Vagina (tissue), 2 donors: ENCODE results near the gene LILRA2. TPM values are rescaled to one million over a fixed set of nuclear protein-coding genes. Genes with fewer than 3 reads are reported as not detected.
"Not testable (repeated sequence)": the region's sequence is repeated elsewhere in the genome, so short reads cannot be mapped to it uniquely, and the experiment has no call there.

Experiments used
- DNase-seq, 2 donors: peaks; one replicate each; pipeline ENCODE4 v3.0.0-alpha.2; 2017; ENCODE audit errors: extremely low spot score in 2 of 2
- H3K27ac ChIP-seq: fragments of 200-600 bp; sonication (generic); one replicate; pipeline ENCODE4 v1.5.1; 2019
- H3K27me3 ChIP-seq: fragments of 200-600 bp; sonication (generic); one replicate; pipeline ENCODE4 v1.5.1; 2019
- H3K36me3 ChIP-seq, 2 donors: fragments of 200-600 bp; sonication (generic); one replicate each; pipeline ENCODE4 v1.5.1; 2017 to 2019
- H3K4me1 ChIP-seq: fragments of 200-600 bp; sonication (generic); one replicate; pipeline ENCODE4 v1.5.1; 2019
- H3K4me3 ChIP-seq, 2 donors: fragments of 200-600 bp; sonication (generic); 1 replicate in 1 of 2; 2 replicates in 1 of 2; pipeline ENCODE4 v1.5.1; 2016 to 2019
- H3K9me3 ChIP-seq: fragments of 200-600 bp; sonication (generic); one replicate; pipeline ENCODE4 v1.5.1; 2019
- CTCF ChIP-seq, 3 experiments: fragments of 450-650 bp in 2 of 3; fragments of 200-600 bp in 1 of 3; sonication (generic) in 1 of 3; IDR thresholded peaks; one replicate each; pipeline ENCODE4 v1.5.1; 2017 to 2019; ENCODE audit warnings: antibody characterized with exemption in 3 of 3, mild to moderate bottlenecking in 2 of 3, moderate library complexity in 2 of 3
- POLR2A ChIP-seq, 2 donors: fragments of 450-650 bp; IDR thresholded peaks; one replicate each; pipeline ENCODE4 v1.6.1; 2017; ENCODE audit warnings: antibody characterized with exemption in 2 of 2, mild to moderate bottlenecking in 2 of 2, moderate library complexity in 2 of 2
- POLR2AphosphoS5 ChIP-seq, 2 donors: sonication (generic); formaldehyde crosslinking; IDR thresholded peaks; one replicate each; pipeline ENCODE4 v1.9.0; 2017; ENCODE audit warnings: antibody characterized with exemption in 2 of 2, mild to moderate bottlenecking in 2 of 2, low read depth in 1 of 2; ENCODE audit not compliant: insufficient read depth in 1 of 2
- intact Hi-C: fragments of 100-400 bp; cut with DNase I; formaldehyde crosslinking; loops from one replicate; pipeline ENCODE4 v1.15.1; 2023
- small RNA-seq: library from RNA; depleted of rRNA; stranded (forward); fragments of <200 nt; gene quantifications from one replicate; pipeline ENCODE3, GENCODE V24; 2016
- total RNA-seq: library from RNA; depleted of rRNA; stranded (reverse); fragments of >200 nt; gene quantifications from one replicate; pipeline ENCODE4 v1.2.3, GENCODE V29; 2016

Gene LILRA2
- total RNA-seq, 1 donor from 2014 or later = not detected

GRCh38 chr19:54630782-54631181, 57.2 kb downstream of the LILRA2 start:
- Histone ChIP-seq H3K27ac (no peak overlapping the region), H3K4me1 (no peaks in the 10 kb centered on the region), H3K27me3 (no peaks in the 10 kb centered on the region), H3K36me3 (no peaks in the 10 kb centered on the region), H3K9me3 (no peaks in the 10 kb centered on the region), H3K4me3 (no peak overlapping the region)
- TF ChIP-seq CTCF (IDR thresholded peaks at IDR 0.05) = no peak
- no peak for TF ChIP-seq POLR2AphosphoS5 (IDR thresholded peaks at IDR 0.05; ENCODE audit: insufficient read depth in 1 of 2, low read depth in 1 of 2)
- no peak for TF ChIP-seq POLR2A (IDR thresholded peaks at IDR 0.05)
- no peak for DNase-seq
- intact Hi-C loops = no loop called here

GRCh38 chr19:54631489-54632337, 58.1 kb downstream of the LILRA2 start:
- DNase-seq, intact Hi-C loops, H3K27ac ChIP-seq, H3K27me3 ChIP-seq, H3K4me1 ChIP-seq, H3K36me3 ChIP-seq, H3K4me3 ChIP-seq, H3K9me3 ChIP-seq: not testable (repeated sequence)

- intact Hi-C loops, H3K27me3 ChIP-seq, H3K4me3 ChIP-seq: not testable (repeated sequence)
Observed at GRCh38 chr19:54632517-54632916, 58.9 kb downstream of the LILRA2 start.

GRCh38 chr19:54633401-54633800, 59.8 kb downstream of the LILRA2 start:
- no peak overlapping the region for H3K4me3 ChIP-seq
- H3K9me3 ChIP-seq = no peaks in the 10 kb centered on the region
- no peaks in the 10 kb centered on the region for H3K36me3 ChIP-seq
- H3K27ac ChIP-seq = no peak overlapping the region
- intact Hi-C loops = no loop called here
- H3K27me3 ChIP-seq = no peaks in the 10 kb centered on the region
- TF ChIP-seq POLR2AphosphoS5 (IDR thresholded peaks at IDR 0.05; ENCODE audit: insufficient read depth in 1 of 2, low read depth in 1 of 2) = no peak
- TF ChIP-seq CTCF (IDR thresholded peaks at IDR 0.05) = no peak
- no peaks in the 10 kb centered on the region for H3K4me1 ChIP-seq
- DNase-seq = no peak

More at GRCh38 chr19:54632517-54632916, 58.9 kb downstream of the LILRA2 start:
- not testable (repeated sequence) for H3K36me3 ChIP-seq, H3K4me1 ChIP-seq, H3K27ac ChIP-seq, DNase-seq, H3K9me3 ChIP-seq

- H3K4me3 ChIP-seq, H3K27ac ChIP-seq, H3K36me3 ChIP-seq, H3K4me1 ChIP-seq, DNase-seq, intact Hi-C loops, H3K9me3 ChIP-seq, H3K27me3 ChIP-seq: not testable (repeated sequence)
Observed at GRCh38 chr19:54636081-54636480, 62.5 kb downstream of the LILRA2 start.

- Histone ChIP-seq H3K27me3 (no peaks in the 10 kb centered on the region), H3K4me1 (no peaks in the 10 kb centered on the region), H3K4me3 (no peak overlapping the region), H3K27ac (no peak overlapping the region), H3K36me3 (no peaks in the 10 kb centered on the region), H3K9me3 (no peaks in the 10 kb centered on the region)
- no peak for DNase-seq
- TF ChIP-seq POLR2A (IDR thresholded peaks at IDR 0.05) (no peak), POLR2AphosphoS5 (IDR thresholded peaks at IDR 0.05; ENCODE audit: insufficient read depth in 1 of 2, low read depth in 1 of 2) (no peak), CTCF (IDR thresholded peaks at IDR 0.05) (no peak)
- intact Hi-C loops = no loop called here
Observed at GRCh38 chr19:54638683-54639082, 65.1 kb downstream of the LILRA2 start.

Small RNA genes within 50 kb of the gene (small RNA-seq; reads per million reads assigned to genes)
- gene AC245036.2 = not detected

Other genes starting within 250 kb of the LILRA2 start
- gene LILRA4, start 234.6 kb upstream of the LILRA2 start, total RNA-seq = not detected
- gene LAIR1, start 208.9 kb upstream of the LILRA2 start, total RNA-seq = 8.8 TPM
- 5.9 TPM for gene TTYH1, start 158.3 kb upstream of the LILRA2 start, total RNA-seq
- 129 TPM for gene LENG8, start 124.6 kb upstream of the LILRA2 start, total RNA-seq
- gene LENG9, start 110.0 kb upstream of the LILRA2 start, total RNA-seq = 10.3 TPM
- 33.4 TPM for gene CDC42EP5, start 100.5 kb upstream of the LILRA2 start, total RNA-seq
- gene LAIR2, start 71.0 kb upstream of the LILRA2 start, total RNA-seq = not detected
- gene LILRA1, start 19.8 kb downstream of the LILRA2 start, total RNA-seq = 1.7 TPM
- 2.2 TPM for gene LILRB1, start 56.7 kb downstream of the LILRA2 start, total RNA-seq
- 2.9 TPM for gene LILRB4, start 89.2 kb downstream of the LILRA2 start, total RNA-seq
- not detected for gene KIR3DL3, start 150.7 kb downstream of the LILRA2 start, total RNA-seq
- gene KIR2DL3, start 164.7 kb downstream of the LILRA2 start, total RNA-seq = not detected
- gene KIR2DL1, start 196.0 kb downstream of the LILRA2 start, total RNA-seq = not detected
- gene KIR2DL4, start 229.8 kb downstream of the LILRA2 start, total RNA-seq = not detected
- not detected for gene KIR3DL1, start 242.7 kb downstream of the LILRA2 start, total RNA-seq